ENCODE results near the gene USP17L17.
"Not testable (repeated sequence)": the region's sequence is repeated elsewhere in the genome, so short reads cannot be mapped to it uniquely, and the experiment has no call there.

Gene USP17L17, protein sequence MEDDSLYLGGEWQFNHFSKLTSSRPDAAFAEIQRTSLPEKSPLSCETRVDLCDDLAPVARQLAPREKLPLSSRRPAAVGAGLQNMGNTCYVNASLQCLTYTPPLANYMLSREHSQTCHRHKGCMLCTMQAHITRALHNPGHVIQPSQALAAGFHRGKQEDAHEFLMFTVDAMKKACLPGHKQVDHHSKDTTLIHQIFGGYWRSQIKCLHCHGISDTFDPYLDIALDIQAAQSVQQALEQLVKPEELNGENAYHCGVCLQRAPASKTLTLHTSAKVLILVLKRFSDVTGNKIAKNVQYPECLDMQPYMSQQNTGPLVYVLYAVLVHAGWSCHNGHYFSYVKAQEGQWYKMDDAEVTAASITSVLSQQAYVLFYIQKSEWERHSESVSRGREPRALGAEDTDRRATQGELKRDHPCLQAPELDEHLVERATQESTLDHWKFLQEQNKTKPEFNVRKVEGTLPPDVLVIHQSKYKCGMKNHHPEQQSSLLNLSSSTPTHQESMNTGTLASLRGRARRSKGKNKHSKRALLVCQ

DNA sequence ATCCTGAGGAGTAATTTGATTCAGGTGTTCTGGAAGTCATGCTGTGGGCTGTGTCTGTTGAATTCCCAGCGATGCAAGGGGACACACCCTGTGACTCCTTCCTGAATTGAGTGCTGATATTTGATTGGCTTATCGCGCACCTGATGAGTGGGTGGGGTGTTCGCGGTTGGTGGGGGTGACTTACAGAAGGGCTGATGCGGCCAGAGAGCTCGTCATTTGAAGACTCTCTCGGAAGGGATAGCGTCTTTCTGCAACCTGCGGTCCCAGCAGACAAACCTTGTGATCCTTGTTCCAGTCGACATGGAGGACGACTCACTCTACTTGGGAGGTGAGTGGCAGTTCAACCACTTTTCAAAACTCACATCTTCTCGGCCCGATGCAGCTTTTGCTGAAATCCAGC lies at the start of gene USP17L17:
Gene USP17L17, plus strand, starts transcription at position 301 of the 400 bp plus-strand sequence. Its CDS starts 0 bp downstream, at position 301.
- DNase-seq = not testable (repeated sequence)

DNA sequence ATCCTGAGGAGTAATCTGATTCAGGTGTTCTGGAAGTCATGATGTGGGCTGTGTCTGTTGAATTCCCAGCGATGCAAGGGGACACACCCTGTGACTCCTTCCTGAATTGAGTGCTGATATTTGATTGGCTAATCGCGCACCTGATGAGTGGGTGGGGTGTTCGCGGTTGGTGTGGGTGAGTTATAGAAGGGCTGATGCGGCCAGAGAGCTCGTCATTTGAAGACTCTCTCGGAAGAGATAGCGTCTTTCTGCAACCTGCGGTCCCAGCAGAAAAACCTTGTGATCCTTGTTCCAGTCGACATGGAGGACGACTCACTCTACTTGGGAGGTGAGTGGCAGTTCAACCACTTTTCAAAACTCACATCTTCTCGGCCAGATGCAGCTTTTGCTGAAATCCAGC lies 33.3 kb upstream of the USP17L17 start, which contains the start of gene USP17L10:
Gene USP17L10, plus strand, starts transcription at position 301 of the 400 bp plus-strand sequence. Its CDS starts 0 bp downstream, at position 301.
- not testable (repeated sequence) for DNase-seq

GRCh38 chr4:9214701-9215100 lies 29.0 kb upstream of the USP17L17 start:
- not testable (repeated sequence) for DNase-seq

DNA sequence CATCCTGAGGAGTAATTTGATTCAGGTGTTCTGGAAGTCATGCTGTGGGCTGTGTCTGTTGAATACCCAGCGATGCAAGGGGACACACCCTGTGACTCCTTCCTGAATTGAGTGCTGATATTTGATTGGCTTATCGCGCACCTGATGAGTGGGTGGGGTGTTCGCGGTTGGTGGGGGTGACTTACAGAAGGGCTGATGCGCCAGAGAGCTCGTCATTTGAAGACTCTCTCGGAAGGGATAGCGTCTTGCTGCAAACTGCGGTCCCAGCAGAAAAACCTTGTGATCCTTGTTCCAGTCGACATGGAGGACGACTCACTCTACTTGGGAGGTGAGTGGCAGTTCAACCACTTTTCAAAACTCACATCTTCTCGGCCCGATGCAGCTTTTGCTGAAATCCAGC lies 28.6 kb upstream of the USP17L17 start, which contains the start of gene USP17L11:
Gene USP17L11, plus strand, starts transcription at position 301 of the 400 bp plus-strand sequence. Its CDS starts 0 bp downstream, at position 301.
- DNase-seq = not testable (repeated sequence)

GRCh38 chr4:9219852-9220251 lies 23.8 kb upstream of the USP17L17 start, which contains the start of gene USP17L12:
Gene USP17L12, plus strand, starts transcription at chr4:9220152. Its CDS starts 0 bp downstream, at chr4:9220152.
- not testable (repeated sequence) for DNase-seq

- DNase-seq = not testable (repeated sequence)
Measured at GRCh38 chr4:9224596-9224995, 19.1 kb upstream of the USP17L17 start, which contains the start of gene USP17L13. Gene USP17L13, plus strand, starts transcription at chr4:9224896. Its CDS starts 0 bp downstream, at chr4:9224896.

GRCh38 chr4:9230249-9230648 lies 13.4 kb upstream of the USP17L17 start:
- not testable (repeated sequence) for DNase-seq

DNA sequence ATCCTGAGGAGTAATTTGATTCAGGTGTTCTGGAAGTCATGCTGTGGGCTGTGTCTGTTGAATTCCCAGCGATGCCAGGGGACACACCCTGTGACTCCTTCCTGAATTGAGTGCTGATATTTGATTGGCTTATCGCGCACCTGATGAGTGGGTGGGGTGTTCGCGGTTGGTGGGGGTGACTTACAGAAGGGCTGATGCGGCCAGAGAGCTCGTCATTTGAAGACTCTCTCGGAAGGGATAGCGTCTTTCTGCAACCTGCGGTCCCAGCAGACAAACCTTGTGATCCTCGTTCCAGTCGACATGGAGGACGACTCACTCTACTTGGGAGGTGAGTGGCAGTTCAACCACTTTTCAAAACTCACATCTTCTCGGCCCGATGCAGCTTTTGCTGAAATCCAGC lies 9.6 kb upstream of the USP17L17 start, which contains the start of gene USP17L15:
Gene USP17L15, plus strand, starts transcription at position 301 of the 400 bp plus-strand sequence. Its CDS starts 0 bp downstream, at position 301.
- DNase-seq = not testable (repeated sequence)

DNA sequence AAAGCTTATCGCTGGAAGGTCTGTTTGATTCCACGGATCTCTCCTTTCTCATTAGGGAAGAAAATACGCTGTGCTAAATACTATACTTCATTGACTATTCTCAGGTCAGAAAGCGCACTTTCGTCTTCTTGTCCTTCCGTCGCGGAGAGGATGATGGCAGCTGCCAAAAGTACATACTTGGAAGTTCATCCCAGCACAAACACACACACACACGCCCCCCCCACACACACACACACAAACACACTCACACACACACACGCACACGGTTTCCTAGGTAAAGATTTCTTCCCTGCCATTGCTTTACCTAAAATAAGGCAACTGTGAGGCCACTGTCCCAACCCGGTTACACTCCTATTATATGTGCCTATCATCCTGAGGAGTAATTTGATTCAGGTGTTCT lies 5.2 kb upstream of the USP17L17 start:
- not testable (repeated sequence) for DNase-seq

DNA sequence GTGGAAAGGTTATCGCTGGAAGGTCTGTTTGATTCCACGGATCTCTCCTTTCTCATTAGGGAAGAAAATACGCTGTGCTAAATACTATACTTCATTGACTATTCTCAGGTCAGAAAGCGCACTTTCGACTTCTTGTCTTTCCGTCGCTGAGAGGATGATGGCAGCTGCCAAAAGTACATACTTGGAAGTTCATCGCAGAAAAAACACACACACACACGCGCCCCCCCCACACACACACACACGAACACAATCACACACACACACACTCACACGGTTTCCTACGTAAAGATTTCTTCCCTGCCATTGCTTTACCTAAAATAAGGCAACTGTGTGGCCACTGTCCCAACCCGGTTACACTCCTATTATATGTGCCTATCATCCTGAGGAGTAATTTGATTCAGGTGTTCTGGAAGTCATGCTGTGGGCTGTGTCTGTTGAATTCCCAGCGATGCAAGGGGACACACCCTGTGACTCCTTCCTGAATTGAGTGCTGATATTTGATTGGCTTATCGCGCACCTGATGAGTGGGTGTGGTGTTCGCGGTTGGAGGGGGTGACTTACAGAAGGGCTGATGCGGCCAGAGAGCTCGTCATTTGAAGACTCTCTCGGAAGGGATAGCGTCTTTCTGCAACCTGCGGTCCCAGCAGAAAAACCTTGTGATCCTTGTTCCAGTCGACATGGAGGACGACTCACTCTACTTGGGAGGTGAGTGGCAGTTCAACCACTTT lies 4.4 kb downstream of the USP17L17 start, which contains the start of gene USP17L18:
Gene USP17L18, plus strand, starts transcription at position 678 of the 728 bp plus-strand sequence. Its CDS starts 0 bp downstream, at position 678.
- not testable (repeated sequence) for DNase-seq

- DNase-seq = not testable (repeated sequence)
Measured at GRCh38 chr4:9253078-9253477, 9.4 kb downstream of the USP17L17 start, which contains the start of gene USP17L19. Gene USP17L19, plus strand, starts transcription at chr4:9253378. Its CDS starts 0 bp downstream, at chr4:9253378.

DNA sequence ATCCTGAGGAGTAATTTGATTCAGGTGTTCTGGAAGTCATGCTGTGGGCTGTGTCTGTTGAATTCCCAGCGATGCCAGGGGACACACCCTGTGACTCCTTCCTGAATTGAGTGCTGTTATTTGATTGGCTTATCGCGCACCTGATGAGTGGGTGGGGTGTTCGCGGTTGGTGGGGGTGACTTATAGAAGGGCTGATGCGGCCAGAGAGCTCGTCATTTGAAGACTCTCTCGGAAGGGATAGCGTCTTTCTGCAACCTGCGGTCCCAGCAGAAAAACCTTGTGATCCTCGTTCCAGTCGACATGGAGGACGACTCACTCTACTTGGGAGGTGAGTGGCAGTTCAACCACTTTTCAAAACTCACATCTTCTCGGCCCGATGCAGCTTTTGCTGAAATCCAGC lies 14.1 kb downstream of the USP17L17 start, which contains the start of gene USP17L20:
Gene USP17L20, plus strand, starts transcription at position 301 of the 400 bp plus-strand sequence. Its CDS starts 0 bp downstream, at position 301.
- DNase-seq = not testable (repeated sequence)

DNA sequence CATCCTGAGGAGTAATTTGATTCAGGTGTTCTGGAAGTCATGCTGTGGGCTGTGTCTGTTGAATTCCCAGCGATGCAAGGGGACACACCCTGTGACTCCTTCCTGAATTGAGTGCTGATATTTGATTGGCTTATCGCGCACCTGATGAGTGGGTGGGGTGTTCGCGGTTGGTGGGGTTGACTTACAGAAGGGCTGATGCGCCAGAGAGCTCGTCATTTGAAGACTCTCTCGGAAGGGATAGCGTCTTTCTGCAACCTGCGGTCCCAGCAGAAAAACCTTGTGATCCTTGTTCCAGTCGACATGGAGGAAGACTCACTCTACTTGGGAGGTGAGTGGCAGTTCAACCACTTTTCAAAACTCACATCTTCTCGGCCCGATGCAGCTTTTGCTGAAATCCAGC lies 18.9 kb downstream of the USP17L17 start, which contains the start of gene USP17L21:
Gene USP17L21, plus strand, starts transcription at position 301 of the 400 bp plus-strand sequence. Its CDS starts 0 bp downstream, at position 301.
- DNase-seq = not testable (repeated sequence)

DNA sequence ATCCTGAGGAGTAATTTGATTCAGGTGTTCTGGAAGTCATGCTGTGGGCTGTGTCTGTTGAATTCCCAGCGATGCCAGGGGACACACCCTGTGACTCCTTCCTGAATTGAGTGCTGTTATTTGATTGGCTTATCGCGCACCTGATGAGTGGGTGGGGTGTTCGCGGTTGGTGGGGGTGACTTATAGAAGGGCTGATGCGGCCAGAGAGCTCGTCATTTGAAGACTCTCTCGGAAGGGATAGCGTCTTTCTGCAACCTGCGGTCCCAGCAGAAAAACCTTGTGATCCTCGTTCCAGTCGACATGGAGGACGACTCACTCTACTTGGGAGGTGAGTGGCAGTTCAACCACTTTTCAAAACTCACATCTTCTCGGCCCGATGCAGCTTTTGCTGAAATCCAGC lies 23.6 kb downstream of the USP17L17 start, which contains the start of gene USP17L22:
Gene USP17L22, plus strand, starts transcription at position 301 of the 400 bp plus-strand sequence. Its CDS starts 0 bp downstream, at position 301.
- DNase-seq = not testable (repeated sequence)

DNA sequence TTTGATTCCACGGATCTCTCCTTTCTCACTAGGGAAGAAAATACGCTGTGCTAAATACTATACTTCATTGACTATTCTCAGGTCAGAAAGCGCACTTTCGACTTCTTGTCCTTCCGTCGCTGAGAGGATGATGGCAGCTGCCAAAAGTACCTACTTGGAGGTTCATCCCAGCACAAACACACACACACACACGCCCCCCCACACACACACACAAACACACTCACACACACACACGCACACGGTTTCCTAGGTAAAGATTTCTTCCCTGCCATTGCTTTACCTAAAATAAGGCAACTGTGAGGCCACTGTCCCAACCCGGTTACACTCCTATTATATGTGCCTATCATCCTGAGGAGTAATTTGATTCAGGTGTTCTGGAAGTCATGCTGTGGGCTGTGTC lies 28.0 kb downstream of the USP17L17 start:
- not testable (repeated sequence) for DNase-seq

Data from NCI-H146 (cell line).